Spleen (tissue), 11 donors: ENCODE measurements around the gene ARHGEF7. TPM values are rescaled to one million over a fixed set of nuclear protein-coding genes. Genes with fewer than 3 reads are reported as not detected.

ENCODE experiments used
- DNase-seq: peaks from one replicate; pipeline ENCODE4 v3.0.0-alpha.2; 2020
- H3K27ac ChIP-seq, 8 donors: fragments of 200-600 bp; sonication (generic) in 7 of 8; 1 replicate in 4 of 8; 2 replicates in 4 of 8; pipeline versions ENCODE4 v1.5.0 to v1.8.0; 2016 to 2021; ENCODE audit warnings: inconsistent platforms in 4 of 8, mild to moderate bottlenecking in 4 of 8, moderate library complexity in 1 of 8
- H3K27me3 ChIP-seq, 7 donors: fragments of 200-600 bp; sonication (generic) in 6 of 7; replicated peaks in 1 of 7; 1 replicate in 4 of 7; 2 replicates in 3 of 7; pipeline versions ENCODE4 v1.5.0 to v1.8.0; 2016 to 2021; ENCODE audit warnings: inconsistent platforms in 3 of 7, mild to moderate bottlenecking in 1 of 7
- H3K36me3 ChIP-seq, 6 donors: fragments of 200-600 bp; sonication (generic) in 5 of 6; 1 replicate in 4 of 6; 2 replicates in 2 of 6; pipeline versions ENCODE4 v1.5.0 to v1.8.0; 2016 to 2021; ENCODE audit warnings: inconsistent platforms in 2 of 6
- H3K4me1 ChIP-seq, 6 donors: fragments of 200-600 bp; sonication (generic) in 5 of 6; 1 replicate in 3 of 6; 2 replicates in 3 of 6; pipeline versions ENCODE4 v1.5.0 to v1.8.0; 2016 to 2021; ENCODE audit warnings: inconsistent platforms in 3 of 6
- H3K4me3 ChIP-seq, 8 donors: fragments of 200-600 bp; sonication (generic) in 7 of 8; 1 replicate in 4 of 8; 2 replicates in 4 of 8; pipeline versions ENCODE4 v1.5.0 to v1.8.0; 2016 to 2021; ENCODE audit warnings: inconsistent platforms in 4 of 8, mild to moderate bottlenecking in 4 of 8, moderate library complexity in 2 of 8
- H3K9me3 ChIP-seq, 8 donors: fragments of 200-600 bp; sonication (generic) in 7 of 8; 1 replicate in 4 of 8; 2 replicates in 4 of 8; pipeline versions ENCODE4 v1.5.0 to v1.8.0; 2016 to 2021; ENCODE audit warnings: inconsistent platforms in 4 of 8
- CTCF ChIP-seq, 11 experiments: fragments of 200-600 bp in 7 of 11; fragments of 450-650 bp in 4 of 11; sonication (generic) in 4 of 11; IDR thresholded peaks in 8 of 11; conservative IDR thresholded peaks in 3 of 11; 1 replicate in 7 of 11; 2 replicates in 4 of 11; pipeline versions ENCODE4 v1.4.0 to v1.8.0; 2016 to 2021; ENCODE audit warnings: antibody characterized with exemption in 11 of 11, inconsistent platforms in 4 of 11, mild to moderate bottlenecking in 1 of 11
- POLR2A ChIP-seq, 3 donors: fragments of 450-650 bp; IDR thresholded peaks; one replicate each; pipeline ENCODE4 v1.5.1; 2017; ENCODE audit warnings: antibody characterized with exemption in 3 of 3, mild to moderate bottlenecking in 1 of 3
- POLR2AphosphoS5 ChIP-seq, 3 donors: sonication (generic); formaldehyde crosslinking; IDR thresholded peaks; one replicate each; pipeline ENCODE4 v1.5.1; 2017; ENCODE audit warnings: antibody characterized with exemption in 3 of 3
- WGBS, 5 donors: extraction: QIAGEN DNeasy Blood & Tissue Kit in 3 of 5; methylation state at CpG; one replicate each; pipeline versions ENCODE4 v1.1.5 to v1.1.7; 2013 to 2018; 5-methylcytosine and 5-hydroxymethylcytosine counted together
- intact Hi-C: fragments of 100-400 bp; cut with DNase I; formaldehyde crosslinking; loops from one replicate; pipeline ENCODE4 v1.15.0; 2023; ENCODE audit warnings: low total_unique reads
- polyA plus RNA-seq, 3 donors: library from polyadenylated mRNA; stranded (reverse); fragments of 200-250 nt; gene quantifications; one replicate each; pipeline ENCODE4 v1.2.1, GENCODE V29; 2013
- total RNA-seq, 7 donors: library from RNA; depleted of rRNA in 3 of 7; stranded (reverse); fragments of >200 nt in 3 of 7; fragmentation: NEBNext Ultra II Directional in 4 of 7; extraction: Animal tissue kit (Norgen Biotek cat#: 25700) in 4 of 7; gene quantifications; one replicate each; pipeline versions ENCODE4 v1.1.0 to v1.2.1, GENCODE V29; 2016 to 2021
- donor health status: healthy with polysubstance abuse.
- donor health status: DM: no; HTN: no; CAD: no; lungs with moderate emphysema.
- donor health status: DM: no; HTN: no; CAD: no.
- donor health status: Bipolar disorder and iron deficiency.
- donor health status: healthy.
- donor health status: DM: no; HTN: no; CAD: no.
- donor health status: DM: yes; HTN: yes; CAD: no.

Gene ARHGEF7
- total and polyA plus RNA-seq, 10 donors = 18.0 to 192 (median 114) TPM

GRCh38 chr13:111316161-111316730 lies 201.1 kb downstream of the ARHGEF7 start:
- WGBS, 5 donors = 65 to 80% (median 79%) methylated on average over 12 of the region's 12 CpGs
- Histone ChIP-seq H3K36me3 (peaks cover 0 to 46% (median 13%) of the 10 kb centered on the region in 6 donors), H3K27ac (no peak overlapping the region), H3K4me1 (no peaks in the 10 kb centered on the region), H3K9me3 (peaks cover 0 to 24% (median 17%) of the 10 kb centered on the region in 8 donors), H3K4me3 (no peak overlapping the region), H3K27me3 (no peaks in the 10 kb centered on the region)
- intact Hi-C loops = no loop called here
- TF ChIP-seq CTCF (IDR thresholded peaks at IDR 0.05 in 8 of 11, conservative IDR thresholded peaks at IDR 0.05 in 3 of 11) = no peak
- peak in 2 of 3 donors; percentile 12 to 34 for TF ChIP-seq POLR2AphosphoS5 (IDR thresholded peaks at IDR 0.05)
- no peak for DNase-seq

GRCh38 chr13:111317042-111317550 lies 202.0 kb downstream of the ARHGEF7 start:
- Histone ChIP-seq H3K9me3 (peaks cover 0 to 16% (median 12%) of the 10 kb centered on the region in 8 donors), H3K4me3 (no peak overlapping the region), H3K36me3 (peaks cover 0 to 37% (median 13%) of the 10 kb centered on the region in 6 donors), H3K27me3 (no peaks in the 10 kb centered on the region), H3K4me1 (no peaks in the 10 kb centered on the region), H3K27ac (no peak overlapping the region)
- WGBS, 5 donors = 89 to 97% (median 95%) methylated on average over 14 of the region's 14 CpGs
- intact Hi-C loops = no loop called here
- TF ChIP-seq POLR2AphosphoS5 (IDR thresholded peaks at IDR 0.05) = peak in 1 of 3 donors; percentile 22
- TF ChIP-seq POLR2A (IDR thresholded peaks at IDR 0.05) = no peak
- no peak for DNase-seq

- Histone ChIP-seq H3K9me3 (peaks cover 0 to 9% (median 5%) of the 10 kb centered on the region in 8 donors), H3K27me3 (no peaks in the 10 kb centered on the region)
- WGBS, 5 donors = 87 to 94% (median 89%) methylated on average over 25 to 29 of the region's 29 CpGs
Measured at GRCh38 chr13:111317571-111318345, 202.6 kb downstream of the ARHGEF7 start.

GRCh38 chr13:111318386-111318785 lies 203.3 kb downstream of the ARHGEF7 start:
- DNase-seq = peak; percentile 65
- H3K4me1 ChIP-seq = no peaks in the 10 kb centered on the region
- 68 to 92% (median 81%) methylated on average over 12 to 13 of the region's 13 CpGs for WGBS, 5 donors
- no peaks in the 10 kb centered on the region for H3K27me3 ChIP-seq
- peaks cover 0 to 3% (median 0%) of the 10 kb centered on the region in 8 donors for H3K9me3 ChIP-seq
- H3K36me3 ChIP-seq = peaks cover 0 to 24% (median 6%) of the 10 kb centered on the region in 6 donors
- intact Hi-C loops = no loop called here
- TF ChIP-seq POLR2A (IDR thresholded peaks at IDR 0.05) (no peak), POLR2AphosphoS5 (IDR thresholded peaks at IDR 0.05) (no peak)
- H3K4me3 ChIP-seq = no peak overlapping the region
- no peak overlapping the region for H3K27ac ChIP-seq

More at GRCh38 chr13:111317571-111318345, 202.6 kb downstream of the ARHGEF7 start:
- Histone ChIP-seq H3K27ac (no peak overlapping the region), H3K36me3 (peaks cover 0 to 31% (median 9%) of the 10 kb centered on the region in 6 donors), H3K4me3 (no peak overlapping the region), H3K4me1 (no peaks in the 10 kb centered on the region)
- DNase-seq = no peak
- TF ChIP-seq POLR2AphosphoS5 (IDR thresholded peaks at IDR 0.05) (no peak), CTCF (IDR thresholded peaks at IDR 0.05 in 8 of 11, conservative IDR thresholded peaks at IDR 0.05 in 3 of 11) (no peak), POLR2A (IDR thresholded peaks at IDR 0.05) (no peak)
- intact Hi-C loops = no loop called here

- intact Hi-C loops = no loop called here
- H3K36me3 ChIP-seq = peaks cover 0 to 24% (median 6%) of the 10 kb centered on the region in 6 donors
- H3K27me3 ChIP-seq = no peaks in the 10 kb centered on the region
- H3K4me3 ChIP-seq = no peak overlapping the region
- DNase-seq = peak; percentile 42
- 92 to 95% (median 93%) methylated on average over 12 of the region's 12 CpGs for WGBS, 5 donors
- H3K4me1 ChIP-seq = no peaks in the 10 kb centered on the region
- no peak overlapping the region for H3K27ac ChIP-seq
- no peak for TF ChIP-seq CTCF (IDR thresholded peaks at IDR 0.05 in 8 of 11, conservative IDR thresholded peaks at IDR 0.05 in 3 of 11)
- no peak for TF ChIP-seq POLR2AphosphoS5 (IDR thresholded peaks at IDR 0.05)
- TF ChIP-seq POLR2A (IDR thresholded peaks at IDR 0.05) = no peak
- no peaks in the 10 kb centered on the region for H3K9me3 ChIP-seq
Measured at GRCh38 chr13:111319521-111319920, 204.4 kb downstream of the ARHGEF7 start.
